DND-41 (cell line): ENCODE results near the gene TBCD.

Source experiments
- EZH2 ChIP-seq: IDR thresholded peaks from 3 replicates; pipeline ENCODE4 v1.6.1; 2012; ENCODE audit warnings: borderline replicate concordance, low read depth, mild to moderate bottlenecking, moderate library complexity, low read length, inconsistent platforms; ENCODE audit not compliant: severe bottlenecking
- TF ChIP-seq, protein P1 (sequence below): IDR thresholded peaks from 2 replicates; pipeline ENCODE4 v1.5.1; 2012; ENCODE audit warnings: borderline replicate concordance, low read length, moderate library complexity, mild to moderate bottlenecking; ENCODE audit not compliant: poor library complexity, severe bottlenecking; ENCODE audit errors: extremely low read depth

DNA sequence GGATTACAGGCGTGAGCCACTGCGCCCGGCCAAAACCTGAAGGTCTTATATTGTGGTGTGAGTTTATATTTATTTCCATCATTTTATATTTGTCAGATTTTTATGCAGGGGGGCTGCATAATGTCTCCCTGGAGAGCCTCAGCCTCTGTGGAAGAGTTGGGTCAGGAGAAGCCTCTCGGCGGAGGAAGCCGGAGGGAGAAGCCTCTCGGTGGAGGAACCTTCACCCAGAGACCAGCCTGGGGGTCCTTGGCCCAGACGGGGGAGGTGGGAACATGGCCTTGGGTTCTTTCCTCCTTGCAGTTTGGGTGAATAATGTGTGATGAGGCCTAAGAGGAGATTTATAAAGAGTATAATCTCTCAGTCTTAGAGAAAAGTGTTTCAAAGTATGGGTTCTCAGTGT lies 110.3 kb downstream of the TBCD start:
- TF ChIP-seq, protein P1, sequence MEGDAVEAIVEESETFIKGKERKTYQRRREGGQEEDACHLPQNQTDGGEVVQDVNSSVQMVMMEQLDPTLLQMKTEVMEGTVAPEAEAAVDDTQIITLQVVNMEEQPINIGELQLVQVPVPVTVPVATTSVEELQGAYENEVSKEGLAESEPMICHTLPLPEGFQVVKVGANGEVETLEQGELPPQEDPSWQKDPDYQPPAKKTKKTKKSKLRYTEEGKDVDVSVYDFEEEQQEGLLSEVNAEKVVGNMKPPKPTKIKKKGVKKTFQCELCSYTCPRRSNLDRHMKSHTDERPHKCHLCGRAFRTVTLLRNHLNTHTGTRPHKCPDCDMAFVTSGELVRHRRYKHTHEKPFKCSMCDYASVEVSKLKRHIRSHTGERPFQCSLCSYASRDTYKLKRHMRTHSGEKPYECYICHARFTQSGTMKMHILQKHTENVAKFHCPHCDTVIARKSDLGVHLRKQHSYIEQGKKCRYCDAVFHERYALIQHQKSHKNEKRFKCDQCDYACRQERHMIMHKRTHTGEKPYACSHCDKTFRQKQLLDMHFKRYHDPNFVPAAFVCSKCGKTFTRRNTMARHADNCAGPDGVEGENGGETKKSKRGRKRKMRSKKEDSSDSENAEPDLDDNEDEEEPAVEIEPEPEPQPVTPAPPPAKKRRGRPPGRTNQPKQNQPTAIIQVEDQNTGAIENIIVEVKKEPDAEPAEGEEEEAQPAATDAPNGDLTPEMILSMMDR, result no peak
- no peak for TF ChIP-seq EZH2
